Measurements from ENCODE around the gene GEMIN7.

The GEMIN7 gene

GRCh38 chr19:45125975-45126493 lies 47.0 kb downstream of the GEMIN7 start:
- TF ChIP-seq RAD21 (IDR thresholded peaks at IDR 0.05; ENCODE audit: low read depth) = peak; percentile 73
- TF ChIP-seq, protein P1, sequence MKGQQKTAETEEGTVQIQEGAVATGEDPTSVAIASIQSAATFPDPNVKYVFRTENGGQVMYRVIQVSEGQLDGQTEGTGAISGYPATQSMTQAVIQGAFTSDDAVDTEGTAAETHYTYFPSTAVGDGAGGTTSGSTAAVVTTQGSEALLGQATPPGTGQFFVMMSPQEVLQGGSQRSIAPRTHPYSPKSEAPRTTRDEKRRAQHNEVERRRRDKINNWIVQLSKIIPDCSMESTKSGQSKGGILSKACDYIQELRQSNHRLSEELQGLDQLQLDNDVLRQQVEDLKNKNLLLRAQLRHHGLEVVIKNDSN (IDR thresholded peaks at IDR 0.05) = no peak
- no peak for TF ChIP-seq EGR1 (IDR thresholded peaks at IDR 0.05)
- TF ChIP-seq, protein P2, sequence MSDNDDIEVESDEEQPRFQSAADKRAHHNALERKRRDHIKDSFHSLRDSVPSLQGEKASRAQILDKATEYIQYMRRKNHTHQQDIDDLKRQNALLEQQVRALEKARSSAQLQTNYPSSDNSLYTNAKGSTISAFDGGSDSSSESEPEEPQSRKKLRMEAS (IDR thresholded peaks at IDR 0.05) = peak; percentile 69; the same call in 1 of the 2 replicates

DNA sequence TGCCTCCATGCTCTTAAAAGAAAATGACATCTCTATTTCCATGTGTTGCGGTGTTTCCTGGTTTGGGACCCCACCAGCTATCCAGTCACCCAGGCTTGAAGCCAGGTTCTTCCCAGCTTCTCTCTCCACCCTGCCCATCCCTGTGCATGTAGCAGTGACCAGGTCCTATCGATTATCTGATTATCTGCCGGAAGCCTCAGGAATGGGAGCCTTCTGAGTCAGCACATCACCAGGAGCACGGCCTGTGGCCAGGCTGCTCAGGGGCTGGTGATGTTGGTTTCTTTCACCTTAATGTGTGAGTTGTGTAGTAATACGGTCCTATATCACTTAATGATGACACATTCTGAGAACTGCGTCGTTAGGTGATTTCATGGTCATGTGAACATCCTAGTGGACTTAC lies 47.6 kb downstream of the GEMIN7 start:
- TF ChIP-seq ZBTB7A (IDR thresholded peaks at IDR 0.05; ENCODE audit: low read depth) (no peak), RAD21 (IDR thresholded peaks at IDR 0.05; ENCODE audit: low read depth) (no peak)

DNA sequence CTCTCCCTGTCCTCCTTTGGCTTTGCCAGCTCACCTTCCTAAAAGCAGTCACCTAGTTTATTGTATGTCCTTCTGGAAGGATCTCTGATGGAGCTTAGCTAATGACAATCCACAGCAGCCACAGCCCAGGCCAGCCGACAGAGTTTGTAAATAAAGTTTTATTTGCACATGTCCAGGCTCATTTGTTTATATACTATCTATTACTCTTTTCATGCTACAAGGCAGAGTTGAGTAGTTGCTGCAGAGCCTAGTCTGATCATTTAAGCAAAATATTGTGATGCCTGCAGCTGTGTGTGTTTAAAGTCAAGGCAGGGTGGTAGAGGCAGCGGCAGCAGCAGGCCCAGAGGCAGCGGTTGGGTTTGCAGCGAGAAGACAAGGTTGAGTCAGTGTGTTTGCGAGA lies 49.1 kb downstream of the GEMIN7 start:
- no peak for TF ChIP-seq ZBTB7A (IDR thresholded peaks at IDR 0.05; ENCODE audit: low read depth)
- TF ChIP-seq, protein P2 (IDR thresholded peaks at IDR 0.05) = no peak
- TF ChIP-seq TEAD4 (IDR thresholded peaks at IDR 0.05) = no peak
- no peak for TF ChIP-seq CEBPB (IDR thresholded peaks at IDR 0.05)
- TF ChIP-seq, protein P1 (IDR thresholded peaks at IDR 0.05) = no peak
- TF ChIP-seq TCF12 (IDR thresholded peaks at IDR 0.05; ENCODE audit: low read depth) = no peak
- TF ChIP-seq TAF1 (IDR thresholded peaks at IDR 0.05; ENCODE audit: low read depth) = no peak
- TF ChIP-seq CREB1 (IDR thresholded peaks at IDR 0.05; ENCODE audit: low read depth) = no peak
- TF ChIP-seq EGR1 (IDR thresholded peaks at IDR 0.05) = no peak
- no peak for TF ChIP-seq FOXM1 (IDR thresholded peaks at IDR 0.05; ENCODE audit: borderline replicate concordance, low read depth)
- TF ChIP-seq YY1 (IDR thresholded peaks at IDR 0.05; ENCODE audit: low read depth) = no peak
- TF ChIP-seq REST (IDR thresholded peaks at IDR 0.05; ENCODE audit: low read depth) = no peak
- TF ChIP-seq NFIC (IDR thresholded peaks at IDR 0.05) = no peak
- TF ChIP-seq EP300 (IDR thresholded peaks at IDR 0.05; ENCODE audit: borderline replicate concordance) = no peak
- TF ChIP-seq RAD21 (IDR thresholded peaks at IDR 0.05; ENCODE audit: low read depth) = no peak

- TF ChIP-seq RAD21 (IDR thresholded peaks at IDR 0.05; ENCODE audit: low read depth) (no peak), TAF1 (IDR thresholded peaks at IDR 0.05; ENCODE audit: low read depth) (no peak), ZBTB7A (IDR thresholded peaks at IDR 0.05; ENCODE audit: low read depth) (no peak), TCF12 (IDR thresholded peaks at IDR 0.05; ENCODE audit: low read depth) (no peak), NFIC (IDR thresholded peaks at IDR 0.05) (no peak), REST (IDR thresholded peaks at IDR 0.05; ENCODE audit: low read depth) (no peak), CREB1 (IDR thresholded peaks at IDR 0.05; ENCODE audit: low read depth) (no peak), YY1 (IDR thresholded peaks at IDR 0.05; ENCODE audit: low read depth) (no peak), EP300 (IDR thresholded peaks at IDR 0.05; ENCODE audit: borderline replicate concordance) (no peak), EGR1 (IDR thresholded peaks at IDR 0.05) (no peak)
- TF ChIP-seq, protein P2 (IDR thresholded peaks at IDR 0.05) = no peak
- TF ChIP-seq, protein P1 (IDR thresholded peaks at IDR 0.05) = no peak
These were observed 49.7 kb downstream of the GEMIN7 start for GRCh38 chr19:45128806-45129205.

DNA sequence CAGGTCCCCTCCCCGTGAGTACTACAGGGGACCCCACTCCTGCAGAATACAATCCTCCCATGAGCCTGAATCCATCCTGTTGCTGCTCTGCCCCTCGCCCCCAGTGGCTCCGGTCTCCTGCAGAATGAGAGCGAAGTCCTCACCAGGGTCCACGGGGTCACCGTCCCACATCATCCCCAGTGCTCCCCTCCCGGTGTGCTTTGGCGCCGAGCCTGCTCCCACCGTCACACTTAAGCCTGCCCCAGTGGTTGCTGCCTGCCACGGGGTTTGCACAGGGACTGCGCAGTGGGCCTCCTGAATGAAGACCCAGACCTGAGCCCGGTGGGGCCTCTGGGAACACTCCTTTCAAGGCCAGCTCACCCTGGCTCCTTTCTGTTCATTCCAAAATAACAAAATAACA lies 51.2 kb downstream of the GEMIN7 start:
- TF ChIP-seq EGR1 (IDR thresholded peaks at IDR 0.05) (no peak), EP300 (IDR thresholded peaks at IDR 0.05; ENCODE audit: borderline replicate concordance) (no peak), RAD21 (IDR thresholded peaks at IDR 0.05; ENCODE audit: low read depth) (no peak), ZBTB7A (IDR thresholded peaks at IDR 0.05; ENCODE audit: low read depth) (no peak)
